Glutamatergic neuron (in vitro differentiated cells): Measurements from ENCODE around the gene EVI5. TPM values are rescaled to one million over a fixed set of nuclear protein-coding genes. Genes with fewer than 3 reads are reported as not detected.

Experiments
- DNase-seq: peaks from one replicate; pipeline ENCODE4 v3.0.0; 2022
- H3K27ac Mint-ChIP-seq: one replicate; pipeline ENCODE4 v1.8.0; 2020; ENCODE audit warnings: mild to moderate bottlenecking, mixed read lengths, inconsistent platforms; ENCODE audit not compliant: unreplicated experiment
- H3K27me3 Mint-ChIP-seq: one replicate; pipeline ENCODE4 v1.8.0; 2020; ENCODE audit warnings: mild to moderate bottlenecking, moderate library complexity, mixed read lengths, inconsistent platforms; ENCODE audit not compliant: unreplicated experiment
- H3K36me3 Mint-ChIP-seq: one replicate; pipeline ENCODE4 v1.8.0; 2020; ENCODE audit warnings: mild to moderate bottlenecking, mixed read lengths, inconsistent platforms; ENCODE audit not compliant: unreplicated experiment
- H3K4me1 Mint-ChIP-seq: one replicate; pipeline ENCODE4 v1.8.0; 2020; ENCODE audit warnings: mild to moderate bottlenecking, low read depth, mixed read lengths, inconsistent platforms; ENCODE audit not compliant: unreplicated experiment
- H3K4me3 Mint-ChIP-seq: one replicate; pipeline ENCODE4 v1.8.0; 2020; ENCODE audit warnings: mild to moderate bottlenecking, mixed read lengths, inconsistent platforms; ENCODE audit not compliant: unreplicated experiment
- H3K9me3 Mint-ChIP-seq: one replicate; pipeline ENCODE4 v1.8.0; 2020; ENCODE audit warnings: mild to moderate bottlenecking, moderate library complexity, mixed read lengths, inconsistent platforms; ENCODE audit not compliant: unreplicated experiment
- CTCF ChIP-seq: fragments of 200-600 bp; sonication (generic); IDR thresholded peaks from one replicate; pipeline ENCODE4 v1.5.0; 2021; ENCODE audit not compliant: partially characterized antibody, unreplicated experiment
- total RNA-seq: library from RNA; stranded (reverse); fragmentation: NEBNext Ultra II Directional; extraction: Animal tissue kit (Norgen Biotek cat#: 25700); gene quantifications from one replicate; pipeline ENCODE4 v1.2.1, GENCODE V29; 2021; ENCODE audit not compliant: unreplicated experiment

The EVI5 gene
- total RNA-seq, 1 donor from 2014 or later, result 19.5 TPM

- H3K9me3 Mint-ChIP-seq, result peaks cover 12% of the 10 kb centered on the region
- DNase-seq, result peak; percentile 39
- peaks cover 13% of the 10 kb centered on the region for H3K4me1 Mint-ChIP-seq
- H3K4me3 Mint-ChIP-seq, result peak overlapping the region; percentile 86
- peaks cover 11% of the 10 kb centered on the region for H3K36me3 Mint-ChIP-seq
- TF ChIP-seq CTCF, result no peak
- no peak overlapping the region for H3K27ac Mint-ChIP-seq
- H3K27me3 Mint-ChIP-seq, result peaks cover 32% of the 10 kb centered on the region
These were observed 301.1 kb downstream of the EVI5 start for GRCh38 chr1:92483610-92484471.

- Mint-ChIP-seq H3K9me3 (peaks cover 12% of the 10 kb centered on the region), H3K4me3 (peak overlapping the region; percentile 76), H3K36me3 (peaks cover 11% of the 10 kb centered on the region), H3K27ac (no peak overlapping the region), H3K27me3 (peaks cover 36% of the 10 kb centered on the region), H3K4me1 (peaks cover 13% of the 10 kb centered on the region)
- DNase-seq, result peak; percentile 42
- no peak for TF ChIP-seq CTCF
These were observed 302.0 kb downstream of the EVI5 start for GRCh38 chr1:92482665-92483609.

GRCh38 chr1:92481971-92482664, 302.8 kb downstream of the EVI5 start:
- peak; percentile 35 for DNase-seq
- peaks cover 36% of the 10 kb centered on the region for H3K27me3 Mint-ChIP-seq
- H3K9me3 Mint-ChIP-seq, result peaks cover 12% of the 10 kb centered on the region
- H3K4me3 Mint-ChIP-seq, result peak overlapping the region; percentile 76
- H3K4me1 Mint-ChIP-seq, result peaks cover 13% of the 10 kb centered on the region
- H3K27ac Mint-ChIP-seq, result no peak overlapping the region
- TF ChIP-seq CTCF, result no peak
- peaks cover 11% of the 10 kb centered on the region for H3K36me3 Mint-ChIP-seq

GRCh38 chr1:92481599-92481925, 303.3 kb downstream of the EVI5 start:
- H3K4me1 Mint-ChIP-seq, result peaks cover 13% of the 10 kb centered on the region
- H3K27me3 Mint-ChIP-seq, result peaks cover 38% of the 10 kb centered on the region
- no peak for DNase-seq
- peaks cover 12% of the 10 kb centered on the region for H3K9me3 Mint-ChIP-seq
- peak overlapping the region; percentile 78 for H3K4me3 Mint-ChIP-seq
- no peak for TF ChIP-seq CTCF
- H3K36me3 Mint-ChIP-seq, result peaks cover 11% of the 10 kb centered on the region
- H3K27ac Mint-ChIP-seq, result no peak overlapping the region
